HEK293 (cell line): ENCODE results near the gene SPECC1L.

Experiments
- CTCF ChIA-PET: fragments of 350-600 bp; formaldehyde crosslinking; extraction: SDS; loops from one replicate; lab custom pipeline; 2021; ENCODE audit warnings: antibody characterized with exemption; lab: Yijun Ruan, JAX
- POLR2A ChIA-PET: fragments of 300-600 bp; formaldehyde crosslinking; extraction: SDS; loops from one replicate; lab custom pipeline; 2020; ENCODE audit warnings: antibody characterized with exemption, inconsistent platforms; lab: Yijun Ruan, JAX
- H3K27ac ChIP-seq: fragments of 200-500 bp; sonication (Bioruptor generic); 2 replicates; pipeline ENCODE4 v1.5.1; 2014; ENCODE audit warnings: low read depth, low read length, control low read depth, inconsistent platforms; ENCODE audit errors: extremely low read depth
- H3K36me3 ChIP-seq, 2 experiments: fragments of 200-500 bp in 1 of 2; sonication (Bioruptor generic) in 1 of 2; 1 replicate in 1 of 2; 2 replicates in 1 of 2; pipeline ENCODE4 v1.5.1; 2014 to 2017; ENCODE audit warnings: inconsistent platforms in 2 of 2, low read length in 2 of 2; ENCODE audit not compliant: control insufficient read depth in 2 of 2, insufficient read depth in 1 of 2
- H3K4me1 ChIP-seq: fragments of 200-500 bp; sonication (Bioruptor generic); 2 replicates; pipeline ENCODE4 v1.5.1; 2014; ENCODE audit warnings: mild to moderate bottlenecking, low read length, inconsistent platforms; ENCODE audit not compliant: control insufficient read depth, insufficient read depth
- H3K4me3 ChIP-seq: 2 replicates; pipeline ENCODE4 v1.5.1; 2011; ENCODE audit warnings: low read depth, mild to moderate bottlenecking, control low read depth, low read length, moderate library complexity
- H3K9me3 ChIP-seq: fragments of 200-500 bp; sonication (Bioruptor generic); 2 replicates; pipeline ENCODE4 v1.5.1; 2014; ENCODE audit warnings: low read depth, low read length, inconsistent platforms; ENCODE audit not compliant: control insufficient read depth, insufficient read depth
- BCL11B ChIP-seq: fragments of 450-650 bp; formaldehyde crosslinking; IDR thresholded peaks from 2 replicates; pipeline ENCODE4 v1.5.1; 2016; ENCODE audit warnings: low read depth, missing biosample characterization, missing genetic modification characterization
- IKZF3 ChIP-seq: fragments of 450-650 bp; IDR thresholded peaks from 2 replicates; pipeline ENCODE4 v1.5.0; 2018; ENCODE audit warnings: missing biosample characterization, mild to moderate bottlenecking, missing genetic modification characterization, moderate library complexity
- REPIN1 ChIP-seq: fragments of 450-650 bp; formaldehyde crosslinking; IDR thresholded peaks from 2 replicates; pipeline ENCODE4 v1.5.1; 2017; ENCODE audit warnings: missing biosample characterization, missing genetic modification characterization, low read depth
- SP7 ChIP-seq: fragments of 450-650 bp; formaldehyde crosslinking; IDR thresholded peaks from 2 replicates; pipeline ENCODE4 v1.5.1; 2016; ENCODE audit warnings: missing biosample characterization, missing genetic modification characterization
- ZBTB8A ChIP-seq: fragments of 450-650 bp; formaldehyde crosslinking; IDR thresholded peaks from 2 replicates; pipeline ENCODE4 v1.5.1; 2016; ENCODE audit warnings: missing biosample characterization, missing genetic modification characterization
- ZFHX2 ChIP-seq: fragments of 450-650 bp; formaldehyde crosslinking; conservative IDR thresholded peaks from 2 replicates; pipeline ENCODE4 v1.5.1; 2016; ENCODE audit warnings: missing biosample characterization, missing genetic modification characterization
- ZFP41 ChIP-seq: fragments of 450-650 bp; formaldehyde crosslinking; IDR thresholded peaks from 2 replicates; pipeline ENCODE4 v1.5.1; 2016; ENCODE audit warnings: missing biosample characterization, missing genetic modification characterization, borderline replicate concordance
- ZNF121 ChIP-seq: fragments of 450-650 bp; formaldehyde crosslinking; IDR thresholded peaks from 2 replicates; pipeline ENCODE4 v1.5.1; 2016; ENCODE audit warnings: missing biosample characterization, missing genetic modification characterization
- ZNF211 ChIP-seq: fragments of 450-650 bp; formaldehyde crosslinking; IDR thresholded peaks from 2 replicates; pipeline ENCODE4 v1.5.1; 2016; ENCODE audit warnings: low read depth, missing biosample characterization, missing genetic modification characterization
- ZNF548 ChIP-seq: fragments of 450-650 bp; formaldehyde crosslinking; IDR thresholded peaks from 2 replicates; pipeline ENCODE4 v1.5.1; 2016; ENCODE audit warnings: missing biosample characterization, missing genetic modification characterization
- ZNF561 ChIP-seq: fragments of 450-650 bp; IDR thresholded peaks from 2 replicates; pipeline ENCODE4 v1.5.1; 2018; ENCODE audit warnings: missing biosample characterization, missing genetic modification characterization, borderline replicate concordance
- ZNF600 ChIP-seq: fragments of 450-650 bp; formaldehyde crosslinking; IDR thresholded peaks from 2 replicates; pipeline ENCODE4 v1.5.1; 2016; ENCODE audit warnings: missing biosample characterization, missing genetic modification characterization
- ZNF664 ChIP-seq: fragments of 450-650 bp; formaldehyde crosslinking; IDR thresholded peaks from 2 replicates; pipeline ENCODE4 v1.5.1; 2016; ENCODE audit warnings: missing biosample characterization, missing genetic modification characterization
- TF ChIP-seq, protein P1 (sequence below): fragments of 450-650 bp; formaldehyde crosslinking; IDR thresholded peaks from 2 replicates; pipeline ENCODE4 v1.5.1; 2017; ENCODE audit warnings: missing biosample characterization, missing genetic modification characterization
- TF ChIP-seq, protein P2 (sequence below): fragments of 450-650 bp; formaldehyde crosslinking; IDR thresholded peaks from 2 replicates; pipeline ENCODE4 v1.5.1; 2017; ENCODE audit warnings: missing biosample characterization, mild to moderate bottlenecking, missing genetic modification characterization, moderate library complexity

The SPECC1L gene

GRCh38 chr22:24355574-24355973 lies 84.9 kb downstream of the SPECC1L start:
- TF ChIP-seq ZNF121 (tag by site-specific recombination) (no peak), ZNF561 (no peak), IKZF3 (tag by site-specific recombination) (no peak), REPIN1 (tag by site-specific recombination) (no peak), SP7 (tag by site-specific recombination) (no peak), ZBTB8A (tag by site-specific recombination) (no peak), ZFHX2 (tag by site-specific recombination) (no peak), ZNF548 (tag by site-specific recombination) (no peak), ZNF600 (tag by site-specific recombination) (no peak), ZFP41 (tag by site-specific recombination) (no peak)
- TF ChIP-seq, protein P1, sequence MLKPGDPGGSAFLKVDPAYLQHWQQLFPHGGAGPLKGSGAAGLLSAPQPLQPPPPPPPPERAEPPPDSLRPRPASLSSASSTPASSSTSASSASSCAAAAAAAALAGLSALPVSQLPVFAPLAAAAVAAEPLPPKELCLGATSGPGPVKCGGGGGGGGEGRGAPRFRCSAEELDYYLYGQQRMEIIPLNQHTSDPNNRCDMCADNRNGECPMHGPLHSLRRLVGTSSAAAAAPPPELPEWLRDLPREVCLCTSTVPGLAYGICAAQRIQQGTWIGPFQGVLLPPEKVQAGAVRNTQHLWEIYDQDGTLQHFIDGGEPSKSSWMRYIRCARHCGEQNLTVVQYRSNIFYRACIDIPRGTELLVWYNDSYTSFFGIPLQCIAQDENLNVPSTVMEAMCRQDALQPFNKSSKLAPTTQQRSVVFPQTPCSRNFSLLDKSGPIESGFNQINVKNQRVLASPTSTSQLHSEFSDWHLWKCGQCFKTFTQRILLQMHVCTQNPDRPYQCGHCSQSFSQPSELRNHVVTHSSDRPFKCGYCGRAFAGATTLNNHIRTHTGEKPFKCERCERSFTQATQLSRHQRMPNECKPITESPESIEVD (tag by site-specific recombination), result no peak
- TF ChIP-seq, protein P2, sequence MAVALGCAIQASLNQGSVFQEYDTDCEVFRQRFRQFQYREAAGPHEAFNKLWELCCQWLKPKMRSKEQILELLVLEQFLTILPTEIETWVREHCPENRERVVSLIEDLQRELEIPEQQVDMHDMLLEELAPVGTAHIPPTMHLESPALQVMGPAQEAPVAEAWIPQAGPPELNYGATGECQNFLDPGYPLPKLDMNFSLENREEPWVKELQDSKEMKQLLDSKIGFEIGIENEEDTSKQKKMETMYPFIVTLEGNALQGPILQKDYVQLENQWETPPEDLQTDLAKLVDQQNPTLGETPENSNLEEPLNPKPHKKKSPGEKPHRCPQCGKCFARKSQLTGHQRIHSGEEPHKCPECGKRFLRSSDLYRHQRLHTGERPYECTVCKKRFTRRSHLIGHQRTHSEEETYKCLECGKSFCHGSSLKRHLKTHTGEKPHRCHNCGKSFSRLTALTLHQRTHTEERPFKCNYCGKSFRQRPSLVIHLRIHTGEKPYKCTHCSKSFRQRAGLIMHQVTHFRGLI (tag by site-specific recombination), result no peak
- TF ChIP-seq, all 188 proteins: peak for 0
- H3K27ac ChIP-seq, result no peak overlapping the region
- H3K36me3 ChIP-seq, result peaks cover 15 to 59% of the 10 kb centered on the region in 2 experiments
- ChIA-PET POLR2A (no interaction called here), CTCF (no interaction called here)
- H3K4me1 ChIP-seq, result peaks cover 18% of the 10 kb centered on the region
- no peaks in the 10 kb centered on the region for H3K9me3 ChIP-seq
- no peak overlapping the region for H3K4me3 ChIP-seq

GRCh38 chr22:24357547-24357946 lies 86.9 kb downstream of the SPECC1L start:
- no peak overlapping the region for H3K4me3 ChIP-seq
- POLR2A ChIA-PET, result interaction anchor here (0.7 kb wide), 1 partner anchor 12 kb away, joined by 4 read pairs; no protein-coding TSS in a partner anchor
- H3K36me3 ChIP-seq, result peaks cover 21 to 55% of the 10 kb centered on the region in 2 experiments
- peak overlapping the region; percentile 3; the same call in 1 of the 2 replicates for H3K27ac ChIP-seq
- H3K9me3 ChIP-seq, result no peaks in the 10 kb centered on the region
- CTCF ChIA-PET, result no interaction called here
- H3K4me1 ChIP-seq, result peaks cover 24% of the 10 kb centered on the region
- TF ChIP-seq ZNF664 (tag by site-specific recombination), result no peak
- TF ChIP-seq, protein P1 (tag by site-specific recombination), result peak; percentile 93

GRCh38 chr22:24358105-24358836 lies 87.6 kb downstream of the SPECC1L start:
- POLR2A ChIA-PET, result interaction anchor here (0.7 kb wide), 1 partner anchor 13 kb away, joined by 4 read pairs; no protein-coding TSS in a partner anchor
- TF ChIP-seq ZNF211, result no peak
- peak; percentile 92 for TF ChIP-seq ZNF121 (tag by site-specific recombination)
- TF ChIP-seq BCL11B (tag by site-specific recombination), result no peak

More at GRCh38 chr22:24358105-24358836, 87.6 kb downstream of the SPECC1L start:
- peaks cover 24% of the 10 kb centered on the region for H3K4me1 ChIP-seq
- CTCF ChIA-PET, result interaction anchor here (0.6 to 0.7 kb wide), 2 partner anchors 146 to 1248 kb away, joined by 3 read pairs; no protein-coding TSS in a partner anchor
- no peaks in the 10 kb centered on the region for H3K9me3 ChIP-seq
- H3K4me3 ChIP-seq, result no peak overlapping the region
- H3K36me3 ChIP-seq, result peaks cover 24 to 56% of the 10 kb centered on the region in 2 experiments
- H3K27ac ChIP-seq, result no peak overlapping the region
